Upper lobe of left lung (tissue), 6 donors: Measurements from ENCODE around the gene SAA4. TPM values are rescaled to one million over a fixed set of nuclear protein-coding genes. Genes with fewer than 3 reads are reported as not detected.
A peak's percentile ranks its signal among the peaks of the same experiment; 100 is the strongest.

Source experiments
- ATAC-seq, 2 donors: fragments of 200-7000 bp; cut with Tn5 transposase; one replicate each; pipeline ENCODE4 v1.9.1; 2022; ENCODE audit warnings: mild to moderate bottlenecking in 2 of 2, moderate library complexity in 2 of 2; ENCODE audit not compliant: low FRiP score in 2 of 2
- DNase-seq, 2 donors: peaks; one replicate each; pipeline ENCODE4 v3.0.0-alpha.2; 2019 to 2020
- H3K27ac ChIP-seq, 4 donors: fragments of 200-600 bp; sonication (generic); one replicate each; pipeline ENCODE4 v1.5.1; 2016 to 2019
- H3K27me3 ChIP-seq, 4 donors: fragments of 200-600 bp; sonication (generic); one replicate each; pipeline ENCODE4 v1.5.1; 2017 to 2019
- H3K36me3 ChIP-seq, 4 donors: fragments of 200-600 bp; sonication (generic); one replicate each; pipeline ENCODE4 v1.5.1; 2016 to 2019
- H3K4me1 ChIP-seq, 4 donors: fragments of 200-600 bp; sonication (generic); one replicate each; pipeline ENCODE4 v1.5.1; 2018 to 2019
- H3K4me3 ChIP-seq, 4 donors: fragments of 200-600 bp; sonication (generic); one replicate each; pipeline ENCODE4 v1.5.1; 2017 to 2019; ENCODE audit warnings: mild to moderate bottlenecking in 2 of 4, moderate library complexity in 1 of 4
- H3K9me3 ChIP-seq, 4 donors: fragments of 200-600 bp; sonication (generic); one replicate each; pipeline ENCODE4 v1.5.1; 2018 to 2019
- EP300 ChIP-seq, 4 donors: sonication (generic); formaldehyde crosslinking; IDR thresholded peaks; one replicate each; pipeline ENCODE4 v1.5.1; 2017; ENCODE audit warnings: antibody characterized with exemption in 4 of 4, control low read depth in 2 of 4
- POLR2A ChIP-seq, 4 donors: fragments of 450-650 bp; IDR thresholded peaks; one replicate each; pipeline ENCODE4 v1.5.1; 2016 to 2017; ENCODE audit warnings: antibody characterized with exemption in 4 of 4, mild to moderate bottlenecking in 2 of 4
- POLR2AphosphoS5 ChIP-seq, 2 donors: sonication (generic); formaldehyde crosslinking; IDR thresholded peaks; one replicate each; pipeline ENCODE4 v1.5.1; 2017; ENCODE audit warnings: antibody characterized with exemption in 2 of 2
- WGBS, 2 donors: methylation state at CpG; one replicate each; pipeline ENCODE4 v1.1.5; 2017 to 2018; 5-methylcytosine and 5-hydroxymethylcytosine counted together
- total RNA-seq, 6 donors: library from RNA; depleted of rRNA in 4 of 6; stranded (reverse); fragments of >200 nt in 4 of 6; gene quantifications; one replicate each; pipeline versions ENCODE4 v1.1.0 to v1.2.1, GENCODE V29; 2016 to 2021
- TF ChIP-seq, protein P1 (sequence below), 6 experiments: fragments of 450-650 bp in 4 of 6; fragments of 200-600 bp in 2 of 6; sonication (generic) in 2 of 6; IDR thresholded peaks; one replicate each; pipeline ENCODE4 v1.5.1; 2016 to 2019; ENCODE audit warnings: antibody characterized with exemption in 6 of 6
- donor health status: DM: no; HTN: no; CAD: no; lungs with moderate emphysema.
- donor health status: DM: no; HTN: yes; CAD: no; lungs with severe emphysema.

The SAA4 gene
- total RNA-seq, 6 donors from 2014 or later: 0.72 TPM; not detected in 5

GRCh38 chr11:18222814-18223421 lies 13.7 kb downstream of the SAA4 start:
- Histone ChIP-seq H3K36me3 (no peaks in the 10 kb centered on the region), H3K27me3 (no peaks in the 10 kb centered on the region), H3K4me3 (no peak overlapping the region), H3K9me3 (no peaks in the 10 kb centered on the region), H3K27ac (no peak overlapping the region), H3K4me1 (no peaks in the 10 kb centered on the region)
- ATAC-seq (peak in 1 of 2 donors; percentile 40), DNase-seq (no peak)
- TF ChIP-seq POLR2AphosphoS5 (IDR thresholded peaks at IDR 0.05) (no peak), POLR2A (IDR thresholded peaks at IDR 0.05) (no peak), EP300 (IDR thresholded peaks at IDR 0.05) (no peak)
- TF ChIP-seq, protein P1, sequence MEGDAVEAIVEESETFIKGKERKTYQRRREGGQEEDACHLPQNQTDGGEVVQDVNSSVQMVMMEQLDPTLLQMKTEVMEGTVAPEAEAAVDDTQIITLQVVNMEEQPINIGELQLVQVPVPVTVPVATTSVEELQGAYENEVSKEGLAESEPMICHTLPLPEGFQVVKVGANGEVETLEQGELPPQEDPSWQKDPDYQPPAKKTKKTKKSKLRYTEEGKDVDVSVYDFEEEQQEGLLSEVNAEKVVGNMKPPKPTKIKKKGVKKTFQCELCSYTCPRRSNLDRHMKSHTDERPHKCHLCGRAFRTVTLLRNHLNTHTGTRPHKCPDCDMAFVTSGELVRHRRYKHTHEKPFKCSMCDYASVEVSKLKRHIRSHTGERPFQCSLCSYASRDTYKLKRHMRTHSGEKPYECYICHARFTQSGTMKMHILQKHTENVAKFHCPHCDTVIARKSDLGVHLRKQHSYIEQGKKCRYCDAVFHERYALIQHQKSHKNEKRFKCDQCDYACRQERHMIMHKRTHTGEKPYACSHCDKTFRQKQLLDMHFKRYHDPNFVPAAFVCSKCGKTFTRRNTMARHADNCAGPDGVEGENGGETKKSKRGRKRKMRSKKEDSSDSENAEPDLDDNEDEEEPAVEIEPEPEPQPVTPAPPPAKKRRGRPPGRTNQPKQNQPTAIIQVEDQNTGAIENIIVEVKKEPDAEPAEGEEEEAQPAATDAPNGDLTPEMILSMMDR (IDR thresholded peaks at IDR 0.05): no peak
- WGBS, 2 donors: 82 to 87% methylated on average over 3 of the region's 3 CpGs

DNA sequence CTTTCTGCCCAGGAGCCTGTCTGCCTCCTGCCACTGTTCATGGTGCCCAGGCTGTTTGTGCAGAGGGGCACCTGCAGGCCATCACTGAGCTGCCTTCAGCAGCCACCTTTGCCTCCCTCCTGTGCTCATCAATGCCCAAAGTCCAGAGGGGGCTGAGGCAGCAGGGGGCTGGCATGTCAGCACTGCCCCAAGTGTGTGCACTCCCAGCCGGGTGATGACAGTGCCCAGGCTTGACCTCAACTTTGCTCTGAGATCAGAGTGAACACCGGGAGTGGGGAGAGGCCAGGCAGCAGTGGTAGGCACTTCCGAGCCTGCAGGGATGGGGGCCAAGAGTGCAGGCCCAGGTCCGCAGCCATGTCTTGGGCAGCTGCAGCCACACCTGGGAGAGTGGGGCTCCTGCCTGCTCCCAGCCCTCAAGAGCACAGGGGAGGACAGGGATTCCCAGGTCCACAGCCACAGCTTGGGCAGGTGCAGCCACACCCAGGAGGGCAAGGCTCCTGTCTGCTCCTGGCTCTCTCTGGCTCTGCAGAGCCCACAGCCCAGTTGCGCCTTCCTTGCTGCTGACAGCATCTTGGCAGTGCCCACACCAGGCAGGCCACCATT lies 15.2 kb downstream of the SAA4 start:
- peak in 1 of 2 donors; percentile 45 for DNase-seq
- Histone ChIP-seq H3K4me1 (no peaks in the 10 kb centered on the region), H3K4me3 (no peak overlapping the region), H3K36me3 (no peaks in the 10 kb centered on the region), H3K9me3 (no peaks in the 10 kb centered on the region), H3K27ac (no peak overlapping the region), H3K27me3 (no peaks in the 10 kb centered on the region)
- ATAC-seq: peak in 1 of 2 donors; percentile 45
- TF ChIP-seq EP300 (IDR thresholded peaks at IDR 0.05) (no peak), POLR2AphosphoS5 (IDR thresholded peaks at IDR 0.05) (no peak), POLR2A (IDR thresholded peaks at IDR 0.05) (no peak)
- TF ChIP-seq, protein P1 (IDR thresholded peaks at IDR 0.05): no peak
- WGBS, 2 donors: 90 to 100% methylated on average over 1 to 4 of the region's 5 CpGs

DNA sequence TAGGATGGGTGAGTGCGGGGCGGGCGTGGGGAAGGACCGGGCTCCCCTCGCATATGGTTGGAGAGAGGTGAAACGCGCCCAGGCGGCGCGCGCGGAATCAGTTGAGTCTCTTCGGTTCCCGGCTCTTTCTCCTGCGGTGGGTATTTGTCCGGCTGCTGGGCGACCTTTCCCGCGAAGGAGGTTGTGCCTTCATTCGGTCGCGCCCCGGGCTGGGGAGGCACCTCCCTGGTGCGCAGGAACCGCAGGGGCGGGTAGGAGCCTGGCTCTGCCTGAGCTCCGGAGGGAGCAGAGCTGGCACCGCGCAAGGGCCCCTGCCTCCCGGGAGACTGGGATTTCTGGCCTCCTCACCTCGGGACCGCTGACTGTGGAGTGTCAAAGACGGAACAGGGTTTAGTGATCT lies 27.5 kb downstream of the SAA4 start:
- TF ChIP-seq EP300 (IDR thresholded peaks at IDR 0.05): no peak
- TF ChIP-seq, protein P1 (IDR thresholded peaks at IDR 0.05): no peak
- TF ChIP-seq POLR2AphosphoS5 (IDR thresholded peaks at IDR 0.05): no peak
- no peak for TF ChIP-seq POLR2A (IDR thresholded peaks at IDR 0.05)
- ATAC-seq: peak in 1 of 2 donors; percentile 15
- no peaks in the 10 kb centered on the region for H3K36me3 ChIP-seq
- no peaks in the 10 kb centered on the region for H3K4me1 ChIP-seq
- DNase-seq: peak in 1 of 2 donors; percentile 76
- no peaks in the 10 kb centered on the region for H3K9me3 ChIP-seq
- no peak overlapping the region for H3K27ac ChIP-seq
- no peak overlapping the region for H3K4me3 ChIP-seq
- no peaks in the 10 kb centered on the region for H3K27me3 ChIP-seq
- 23 to 35% methylated on average over 29 to 30 of the region's 33 CpGs for WGBS, 2 donors

- Histone ChIP-seq H3K4me1 (no peaks in the 10 kb centered on the region), H3K4me3 (no peak overlapping the region), H3K9me3 (no peaks in the 10 kb centered on the region), H3K27ac (no peak overlapping the region), H3K27me3 (no peaks in the 10 kb centered on the region), H3K36me3 (no peaks in the 10 kb centered on the region)
- ATAC-seq (peak in 1 of 2 donors; percentile 19), DNase-seq (no peak)
- TF ChIP-seq, protein P1 (IDR thresholded peaks at IDR 0.05): no peak
- TF ChIP-seq EP300 (IDR thresholded peaks at IDR 0.05) (no peak), POLR2A (IDR thresholded peaks at IDR 0.05) (no peak), POLR2AphosphoS5 (IDR thresholded peaks at IDR 0.05) (no peak)
Measured at GRCh38 chr11:18204771-18205170, 31.8 kb downstream of the SAA4 start.

DNA sequence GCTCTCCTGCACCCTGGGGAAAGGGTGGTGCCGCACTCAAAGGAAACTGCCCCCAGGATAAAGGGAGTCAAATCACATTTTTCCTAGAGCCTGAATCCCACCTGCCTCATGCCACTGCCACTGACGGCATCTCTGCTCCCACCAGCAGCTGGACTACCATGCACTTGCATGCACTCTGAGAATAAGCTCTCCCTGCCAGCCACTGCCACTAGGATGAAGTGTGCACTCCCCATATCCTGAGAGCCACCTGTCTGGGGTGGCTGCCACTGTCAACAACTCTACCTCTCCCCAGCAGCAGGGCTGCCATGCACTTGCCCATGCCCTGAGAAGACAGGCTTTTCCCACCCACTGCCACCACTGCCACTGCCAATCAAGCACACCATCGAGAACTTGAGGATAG lies 32.4 kb downstream of the SAA4 start:
- H3K4me1 ChIP-seq: no peaks in the 10 kb centered on the region
- H3K27me3 ChIP-seq: no peaks in the 10 kb centered on the region
- H3K9me3 ChIP-seq: no peaks in the 10 kb centered on the region
- DNase-seq (no peak), ATAC-seq (peak in 1 of 2 donors; percentile 22)
- no peak overlapping the region for H3K4me3 ChIP-seq
- WGBS, 2 donors: 90% methylated on average over 3 of the region's 3 CpGs; no CpG with 5 or more reads in 1 of the 2 donors
- H3K27ac ChIP-seq: no peak overlapping the region
- TF ChIP-seq POLR2AphosphoS5 (IDR thresholded peaks at IDR 0.05) (no peak), EP300 (IDR thresholded peaks at IDR 0.05) (no peak), POLR2A (IDR thresholded peaks at IDR 0.05) (no peak)
- TF ChIP-seq, protein P1 (IDR thresholded peaks at IDR 0.05): no peak
- no peaks in the 10 kb centered on the region for H3K36me3 ChIP-seq
